ENCODE results near the gene CA9.
"Not testable (repeated sequence)": the region's sequence is repeated elsewhere in the genome, so short reads cannot be mapped to it uniquely, and the experiment has no call there.

The CA9 gene

DNA sequence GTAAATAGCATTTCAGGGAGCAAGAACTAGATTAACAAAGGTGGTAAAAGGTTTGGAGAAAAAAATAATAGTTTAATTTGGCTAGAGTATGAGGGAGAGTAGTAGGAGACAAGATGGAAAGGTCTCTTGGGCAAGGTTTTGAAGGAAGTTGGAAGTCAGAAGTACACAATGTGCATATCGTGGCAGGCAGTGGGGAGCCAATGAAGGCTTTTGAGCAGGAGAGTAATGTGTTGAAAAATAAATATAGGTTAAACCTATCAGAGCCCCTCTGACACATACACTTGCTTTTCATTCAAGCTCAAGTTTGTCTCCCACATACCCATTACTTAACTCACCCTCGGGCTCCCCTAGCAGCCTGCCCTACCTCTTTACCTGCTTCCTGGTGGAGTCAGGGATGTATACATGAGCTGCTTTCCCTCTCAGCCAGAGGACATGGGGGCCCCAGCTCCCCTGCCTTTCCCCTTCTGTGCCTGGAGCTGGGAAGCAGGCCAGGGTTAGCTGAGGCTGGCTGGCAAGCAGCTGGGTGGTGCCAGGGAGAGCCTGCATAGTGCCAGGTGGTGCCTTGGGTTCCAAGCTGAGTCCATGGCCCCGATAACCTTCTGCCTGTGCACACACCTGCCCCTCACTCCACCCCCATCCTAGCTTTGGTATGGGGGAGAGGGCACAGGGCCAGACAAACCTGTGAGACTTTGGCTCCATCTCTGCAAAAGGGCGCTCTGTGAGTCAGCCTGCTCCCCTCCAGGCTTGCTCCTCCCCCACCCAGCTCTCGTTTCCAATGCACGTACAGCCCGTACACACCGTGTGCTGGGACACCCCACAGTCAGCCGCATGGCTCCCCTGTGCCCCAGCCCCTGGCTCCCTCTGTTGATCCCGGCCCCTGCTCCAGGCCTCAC, at the start of gene CA9:
TSS of gene CA9 (plus strand) at position 797 of the 893 bp plus-strand sequence. CDS start at position 829, 32 bp downstream.
- H3K4me3 ChIP-seq (ENCODE audit: low read depth, low read length): no peak within 1 kb of the TSS
- no peak for DNase-seq (ENCODE audit: low read depth, low spot score)
- in situ Hi-C loops (cut with HindIII; ENCODE audit: low sequenced_read_pairs): no loop called here
- TF ChIP-seq CTCF (IDR thresholded peaks at IDR 0.05; ENCODE audit: low read depth, low read length): no peak

DNA sequence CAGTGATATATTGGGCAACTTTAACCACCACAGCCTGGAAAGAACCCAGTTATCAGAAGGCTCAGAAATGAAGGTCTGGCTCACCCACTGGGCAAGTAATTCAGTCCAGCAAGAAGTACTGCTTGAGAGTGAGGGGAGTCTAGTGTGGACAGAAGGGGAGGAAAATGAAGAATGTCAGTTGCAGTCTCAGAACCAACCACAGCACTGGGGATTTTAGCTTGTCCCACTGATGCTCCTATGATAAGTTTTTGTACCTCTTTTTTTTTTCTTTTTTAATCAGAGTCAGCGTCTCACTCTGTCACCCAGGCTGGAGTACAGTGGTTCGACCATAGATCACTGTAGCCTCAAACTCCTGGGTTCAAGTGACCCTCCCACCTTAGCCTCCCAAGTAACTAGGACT, 46.2 kb upstream of the CA9 start:
- no peak for DNase-seq (ENCODE audit: low read depth, low spot score)
- no peak for TF ChIP-seq CTCF (IDR thresholded peaks at IDR 0.05; ENCODE audit: low read depth, low read length)
- H3K4me3 ChIP-seq (ENCODE audit: low read depth, low read length): no peak overlapping the region
- in situ Hi-C loops (cut with HindIII; ENCODE audit: low sequenced_read_pairs): no loop called here

DNA sequence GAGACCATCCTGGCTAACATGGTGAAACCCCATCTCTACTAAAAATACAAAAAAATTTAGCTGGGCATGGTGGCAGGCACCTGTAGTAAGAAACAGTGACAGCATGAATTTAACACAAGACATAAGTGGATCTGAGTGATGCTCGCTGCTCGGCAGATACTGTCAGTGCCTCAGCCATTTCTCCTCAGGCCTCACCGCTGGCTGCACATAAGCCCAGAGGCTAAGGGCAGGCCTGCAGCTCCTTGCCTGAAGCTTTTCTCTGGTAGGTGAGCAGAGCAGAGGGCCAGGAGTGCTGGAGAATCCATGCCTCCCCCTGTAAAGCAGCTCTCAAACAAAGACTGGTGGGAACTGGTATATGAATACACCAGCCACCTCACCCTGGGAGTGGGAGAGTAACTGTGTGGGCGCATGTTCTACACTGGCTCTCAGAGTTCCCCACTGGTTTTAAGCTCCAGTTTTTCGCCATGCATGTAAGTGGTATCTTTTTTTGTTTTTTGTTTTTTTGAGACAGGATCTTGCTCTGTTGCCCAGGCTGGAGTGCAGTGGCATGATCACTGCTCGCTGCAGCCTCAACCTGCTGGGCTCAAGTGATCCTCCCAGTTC, 45.2 kb upstream of the CA9 start:
- no peak for TF ChIP-seq CTCF (IDR thresholded peaks at IDR 0.05; ENCODE audit: low read depth, low read length)
- in situ Hi-C loops (cut with HindIII; ENCODE audit: low sequenced_read_pairs): no loop called here
- DNase-seq (ENCODE audit: low read depth, low spot score): no peak
- no peak overlapping the region for H3K4me3 ChIP-seq (ENCODE audit: low read depth, low read length)

- H3K4me3 ChIP-seq (ENCODE audit: low read depth, low read length): no peak overlapping the region
- in situ Hi-C loops (cut with HindIII; ENCODE audit: low sequenced_read_pairs): no loop called here
- no peak for TF ChIP-seq CTCF (IDR thresholded peaks at IDR 0.05; ENCODE audit: low read depth, low read length)
- no peak for DNase-seq (ENCODE audit: low read depth, low spot score)
These were observed 44.1 kb upstream of the CA9 start for GRCh38 chr9:35629597-35629996.

GRCh38 chr9:35635730-35636129, 38.0 kb upstream of the CA9 start:
- in situ Hi-C loops (cut with HindIII; ENCODE audit: low sequenced_read_pairs): no loop called here
- TF ChIP-seq CTCF (IDR thresholded peaks at IDR 0.05; ENCODE audit: low read depth, low read length): no peak
- no peak overlapping the region for H3K4me3 ChIP-seq (ENCODE audit: low read depth, low read length)
- no peak for DNase-seq (ENCODE audit: low read depth, low spot score)

GRCh38 chr9:35636135-35636876, 37.4 kb upstream of the CA9 start:
- TF ChIP-seq CTCF (IDR thresholded peaks at IDR 0.05; ENCODE audit: low read depth, low read length): no peak
- no peak overlapping the region for H3K4me3 ChIP-seq (ENCODE audit: low read depth, low read length)
- no peak for DNase-seq (ENCODE audit: low read depth, low spot score)
- in situ Hi-C loops (cut with HindIII; ENCODE audit: low sequenced_read_pairs): no loop called here

- DNase-seq (ENCODE audit: low read depth, low spot score); in situ Hi-C loops (cut with HindIII; ENCODE audit: low sequenced_read_pairs); H3K4me3 ChIP-seq (ENCODE audit: low read depth, low read length): not testable (repeated sequence)
These were observed 36.9 kb upstream of the CA9 start for GRCh38 chr9:35636877-35637246.

DNA sequence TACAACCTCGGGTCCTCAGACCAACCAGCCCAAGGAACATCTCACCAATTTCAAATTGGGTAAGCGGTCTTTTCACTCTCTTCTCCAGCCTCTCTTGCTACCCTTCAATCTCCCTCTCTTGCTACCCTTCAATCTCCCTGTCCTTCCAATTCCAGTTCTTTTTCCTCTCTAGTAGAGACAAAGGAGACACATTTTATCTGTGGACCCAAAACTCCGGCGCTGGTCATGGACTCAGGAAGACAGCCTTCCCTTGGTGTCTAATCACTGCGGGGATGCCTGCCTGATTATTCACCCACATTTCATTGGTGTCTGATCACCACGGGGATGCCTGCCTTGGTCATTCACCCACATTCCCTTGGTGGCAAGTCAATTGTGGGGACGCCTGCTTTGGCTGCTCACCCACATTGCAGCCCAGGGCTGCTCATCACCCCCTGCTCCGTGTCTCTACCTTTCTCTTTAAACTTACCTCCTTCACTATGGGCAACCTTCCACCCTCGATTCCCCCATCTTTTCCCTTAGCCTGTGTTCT, 36.2 kb upstream of the CA9 start:
- in situ Hi-C loops (cut with HindIII; ENCODE audit: low sequenced_read_pairs); DNase-seq (ENCODE audit: low read depth, low spot score): not testable (repeated sequence)

GRCh38 chr9:35638751-35639150, 35.0 kb upstream of the CA9 start:
- H3K4me3 ChIP-seq (ENCODE audit: low read depth, low read length); in situ Hi-C loops (cut with HindIII; ENCODE audit: low sequenced_read_pairs); DNase-seq (ENCODE audit: low read depth, low spot score): not testable (repeated sequence)

More for the DNA sequence above, 36.2 kb upstream of the CA9 start:
- H3K4me3 ChIP-seq (ENCODE audit: low read depth, low read length): not testable (repeated sequence)

Measured in astrocyte of the spinal cord (primary cell).